Stimulated activated CD4-positive, alpha-beta T cell treated with anti-CD3 and anti-CD28 coated beads, Interleukin-12 subunit alpha, Interleukin-12 subunit beta, amount 100 ng/mL, for 4 hours (primary cell): ENCODE results near the gene STIP1.

Source experiments
- DNase-seq: peaks from one replicate; pipeline ENCODE4 v3.0.0-alpha.2; 2020

The STIP1 gene

GRCh38 chr11:64203421-64204079 lies 17.6 kb downstream of the STIP1 start:
- DNase-seq = no peak

- no peak for DNase-seq
These were observed 18.1 kb downstream of the STIP1 start for GRCh38 chr11:64204080-64204440.

DNA sequence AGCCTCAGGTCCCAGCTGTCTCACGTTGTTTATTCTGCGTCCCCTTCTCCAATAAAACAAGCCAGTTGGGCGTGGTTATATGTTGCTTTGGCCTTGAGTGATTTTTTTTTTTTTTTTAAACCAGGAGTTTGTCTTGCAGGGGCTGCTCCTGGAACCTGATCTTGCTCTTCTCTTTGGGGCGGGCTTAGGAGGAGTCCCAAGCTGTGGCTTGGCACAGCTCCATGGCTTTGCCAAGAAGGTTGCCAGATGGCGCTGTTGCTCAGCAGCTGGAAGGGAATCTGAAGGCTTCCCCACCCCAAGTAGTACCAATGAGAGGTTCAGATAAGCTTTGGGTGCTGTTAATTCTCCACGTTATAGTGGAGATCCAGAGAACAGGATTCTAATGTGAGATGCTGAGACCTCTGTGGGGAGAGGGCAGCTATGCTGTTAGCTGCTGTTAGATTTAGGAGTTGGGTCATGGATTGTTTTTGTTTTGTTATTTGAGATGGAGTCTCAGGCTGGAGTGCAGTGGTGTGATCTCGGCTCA lies 18.6 kb downstream of the STIP1 start:
- peak; percentile 68 for DNase-seq

GRCh38 chr11:64206457-64207255 lies 20.7 kb downstream of the STIP1 start, which contains the start of gene FERMT3:
Gene FERMT3 (plus strand): TSS chr11:64206721. CDS start chr11:64207365, 644 bp downstream.
- DNase-seq = peak; percentile 77

DNA sequence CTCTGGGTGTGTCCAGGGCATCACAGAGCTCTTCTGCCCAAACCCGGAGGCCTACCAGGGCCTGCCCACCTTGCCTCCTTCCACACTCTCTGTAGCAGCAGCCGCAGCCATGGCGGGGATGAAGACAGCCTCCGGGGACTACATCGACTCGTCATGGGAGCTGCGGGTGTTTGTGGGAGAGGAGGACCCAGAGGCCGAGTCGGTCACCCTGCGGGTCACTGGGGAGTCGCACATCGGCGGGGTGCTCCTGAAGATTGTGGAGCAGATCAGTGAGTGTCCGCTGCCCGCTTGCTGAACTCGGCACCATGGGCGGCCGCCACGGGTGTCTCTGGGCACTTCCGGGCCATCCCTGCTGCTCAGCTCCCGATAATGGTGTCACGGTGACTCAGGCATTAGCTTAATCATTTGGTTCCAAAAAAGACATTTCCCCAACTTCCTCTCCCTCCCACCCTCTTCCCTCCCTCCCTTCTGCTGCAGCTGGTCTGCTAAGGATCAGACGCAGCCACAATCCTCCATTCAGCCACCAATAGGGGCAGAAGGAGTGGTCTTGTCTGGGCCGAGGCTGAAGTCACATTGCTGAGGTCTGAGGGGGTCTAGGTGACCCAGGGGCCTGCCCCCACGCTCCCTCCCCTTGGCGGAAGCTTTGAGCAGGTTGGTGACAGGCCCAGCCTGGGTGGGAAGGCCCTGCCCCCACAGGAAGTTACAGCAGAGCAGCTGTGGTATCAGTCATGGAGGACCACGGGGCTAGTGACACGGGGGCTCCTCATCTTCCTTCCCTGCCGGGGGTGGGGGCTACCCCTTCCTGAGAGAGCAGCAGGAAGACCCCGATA lies 21.5 kb downstream of the STIP1 start:
- peak; percentile 76 for DNase-seq

DNA sequence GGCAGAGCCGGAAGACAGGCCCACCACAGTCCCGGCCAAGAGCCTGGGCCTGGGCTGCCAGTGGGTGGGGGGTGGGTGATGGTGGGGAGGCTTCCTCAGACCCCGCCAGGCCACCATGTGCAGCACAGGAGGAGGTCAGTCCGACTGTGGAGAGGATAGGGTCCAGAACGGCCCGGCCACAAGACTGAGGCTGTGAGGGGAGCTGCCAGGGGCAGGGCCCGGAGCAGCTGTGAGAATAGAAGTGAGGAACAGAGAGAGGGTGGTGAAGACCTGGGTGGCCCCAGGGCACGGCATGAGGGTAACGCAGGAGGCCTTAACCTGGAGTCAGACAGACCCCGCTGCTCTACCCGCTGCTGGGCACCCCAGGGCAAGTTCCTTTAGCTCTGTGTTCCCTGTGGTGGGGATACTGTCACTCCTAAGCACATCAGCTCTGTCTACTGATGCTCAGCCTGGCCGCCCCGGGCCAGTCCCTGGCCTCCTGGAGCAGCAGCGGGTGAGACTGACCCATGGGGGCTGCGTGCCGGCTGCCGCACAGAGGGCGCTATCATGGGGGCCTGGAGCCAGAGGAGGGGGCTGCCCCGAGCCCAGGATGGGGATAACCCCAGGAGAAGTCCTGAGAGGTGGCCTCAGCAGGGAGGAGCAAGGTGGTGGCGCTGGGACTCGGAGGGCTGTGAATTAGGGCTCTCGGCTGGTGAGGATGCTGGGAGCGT lies 22.3 kb downstream of the STIP1 start:
- DNase-seq = no peak

GRCh38 chr11:64208796-64209562 lies 23.0 kb downstream of the STIP1 start:
- DNase-seq = no peak

DNA sequence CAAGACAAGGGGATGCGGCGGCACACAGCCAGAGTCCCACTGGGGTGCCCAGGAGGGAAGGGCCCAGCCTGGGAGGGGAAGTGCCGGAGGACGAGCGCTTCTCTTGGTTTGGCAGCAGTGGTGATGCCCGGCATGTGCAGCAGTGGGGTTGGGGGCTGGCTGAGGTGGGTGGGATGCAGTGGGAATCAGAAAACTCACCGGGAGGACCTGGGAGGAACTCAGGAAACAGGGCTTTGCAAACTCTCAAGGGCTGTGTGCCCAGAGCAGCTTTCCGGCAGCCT lies 23.5 kb downstream of the STIP1 start:
- DNase-seq = no peak

- no peak for DNase-seq
These were observed 24.5 kb downstream of the STIP1 start for GRCh38 chr11:64210301-64211020.

DNA sequence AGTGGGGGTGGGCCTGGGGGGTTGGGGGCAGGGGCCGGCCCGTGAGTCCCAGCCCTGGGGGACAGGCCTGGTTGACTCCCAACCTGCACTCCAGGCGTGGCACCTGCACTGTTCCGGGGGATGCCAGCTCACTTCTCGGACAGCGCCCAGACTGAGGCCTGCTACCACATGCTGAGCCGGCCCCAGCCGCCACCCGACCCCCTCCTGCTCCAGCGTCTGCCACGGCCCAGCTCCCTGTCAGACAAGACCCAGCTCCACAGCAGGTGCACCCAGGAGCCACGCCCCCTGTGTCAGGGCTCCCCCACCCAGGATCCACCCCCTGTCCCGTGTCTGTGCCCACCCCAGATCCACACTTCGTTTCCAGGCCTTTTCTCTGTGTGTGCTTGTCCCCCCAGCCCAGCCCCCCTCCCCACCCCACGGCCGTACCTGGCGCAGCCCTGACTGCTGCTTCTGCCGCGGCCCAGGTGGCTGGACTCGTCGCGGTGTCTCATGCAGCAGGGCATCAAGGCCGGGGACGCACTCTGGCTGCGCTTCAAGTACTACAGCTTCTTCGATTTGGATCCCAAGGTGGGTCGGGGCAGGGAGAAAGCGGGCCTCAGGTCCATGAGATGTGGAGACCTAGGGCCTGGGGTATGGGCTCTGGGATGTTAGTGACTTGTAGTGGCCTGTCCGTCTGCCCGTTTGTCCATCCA lies 25.4 kb downstream of the STIP1 start:
- DNase-seq = no peak

DNA sequence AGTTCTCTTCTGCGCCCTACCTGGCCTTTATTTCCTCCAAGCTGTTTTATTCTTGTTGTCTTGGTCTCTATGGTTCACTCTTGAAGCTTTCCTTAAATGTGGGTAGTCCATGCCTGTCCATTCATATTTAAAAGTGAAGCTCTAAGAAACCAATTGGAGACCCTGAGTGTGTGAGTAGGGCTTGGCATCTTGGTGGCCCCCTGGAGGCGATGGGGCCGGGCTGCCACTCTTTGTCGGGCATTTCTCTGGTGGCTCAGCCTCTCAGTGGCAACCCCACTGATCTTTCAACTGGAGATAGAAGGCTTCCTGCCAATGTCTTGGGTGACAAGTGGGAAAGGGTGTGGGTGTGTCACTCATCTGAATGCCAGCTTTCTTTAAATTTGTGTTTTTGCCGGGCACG lies 30.9 kb downstream of the STIP1 start:
- DNase-seq = no peak

- DNase-seq = no peak
These were observed 32.8 kb downstream of the STIP1 start for GRCh38 chr11:64218628-64219353.

DNA sequence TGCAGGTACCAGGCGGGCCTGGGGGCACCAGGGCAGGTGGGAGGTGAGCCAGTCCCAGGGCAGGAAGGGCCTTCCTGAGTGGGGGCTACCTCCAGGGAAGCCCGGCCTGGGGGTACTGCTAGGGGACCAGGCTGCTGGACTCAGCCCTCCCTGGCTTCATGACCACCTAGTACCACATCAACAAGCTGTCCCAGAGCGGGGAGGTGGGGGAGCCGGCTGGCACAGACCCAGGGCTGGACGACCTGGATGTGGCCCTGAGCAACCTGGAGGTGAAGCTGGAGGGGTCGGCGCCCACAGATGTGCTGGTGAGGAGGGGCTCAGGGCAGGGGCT lies 33.3 kb downstream of the STIP1 start:
- no peak for DNase-seq

DNA sequence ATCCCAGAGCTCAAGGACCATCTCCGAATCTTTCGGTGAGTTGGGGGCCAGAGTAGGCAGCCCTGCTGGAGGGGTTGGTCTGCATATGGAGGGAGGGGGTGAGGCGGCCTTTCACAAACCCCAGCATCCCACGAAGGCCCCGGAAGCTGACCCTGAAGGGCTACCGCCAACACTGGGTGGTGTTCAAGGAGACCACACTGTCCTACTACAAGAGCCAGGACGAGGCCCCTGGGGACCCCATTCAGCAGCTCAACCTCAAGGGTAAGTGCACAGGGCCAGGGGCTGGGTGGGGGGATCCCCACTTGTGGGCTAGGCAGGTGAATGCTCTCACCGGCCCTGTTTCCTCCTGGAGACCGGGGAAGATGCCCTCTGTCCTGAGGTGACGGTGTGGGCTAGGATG lies 33.8 kb downstream of the STIP1 start:
- no peak for DNase-seq

GRCh38 chr11:64220271-64220670 lies 34.3 kb downstream of the STIP1 start:
- no peak for DNase-seq

- DNase-seq = no peak
These were observed 34.8 kb downstream of the STIP1 start for GRCh38 chr11:64220798-64221197.

DNA sequence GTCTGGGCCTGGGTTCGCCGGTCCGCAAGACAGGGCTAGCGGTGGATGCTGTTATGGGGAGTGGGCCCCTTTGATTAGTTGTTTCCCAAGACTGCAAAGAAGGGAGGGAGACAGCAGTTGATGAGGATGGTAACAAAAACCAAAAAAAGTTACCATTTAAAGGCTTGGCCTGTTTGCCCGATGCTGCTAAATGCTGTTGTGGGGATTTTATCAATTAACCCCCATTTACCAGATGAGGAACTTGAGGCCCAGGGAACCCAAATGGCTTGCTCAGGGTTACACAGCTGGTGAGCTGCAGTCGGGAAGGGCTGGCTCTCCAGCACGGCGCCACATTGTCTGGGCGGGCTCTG lies 36.7 kb downstream of the STIP1 start:
- no peak for DNase-seq

GRCh38 chr11:64223001-64223651 lies 37.2 kb downstream of the STIP1 start:
- DNase-seq = no peak

DNA sequence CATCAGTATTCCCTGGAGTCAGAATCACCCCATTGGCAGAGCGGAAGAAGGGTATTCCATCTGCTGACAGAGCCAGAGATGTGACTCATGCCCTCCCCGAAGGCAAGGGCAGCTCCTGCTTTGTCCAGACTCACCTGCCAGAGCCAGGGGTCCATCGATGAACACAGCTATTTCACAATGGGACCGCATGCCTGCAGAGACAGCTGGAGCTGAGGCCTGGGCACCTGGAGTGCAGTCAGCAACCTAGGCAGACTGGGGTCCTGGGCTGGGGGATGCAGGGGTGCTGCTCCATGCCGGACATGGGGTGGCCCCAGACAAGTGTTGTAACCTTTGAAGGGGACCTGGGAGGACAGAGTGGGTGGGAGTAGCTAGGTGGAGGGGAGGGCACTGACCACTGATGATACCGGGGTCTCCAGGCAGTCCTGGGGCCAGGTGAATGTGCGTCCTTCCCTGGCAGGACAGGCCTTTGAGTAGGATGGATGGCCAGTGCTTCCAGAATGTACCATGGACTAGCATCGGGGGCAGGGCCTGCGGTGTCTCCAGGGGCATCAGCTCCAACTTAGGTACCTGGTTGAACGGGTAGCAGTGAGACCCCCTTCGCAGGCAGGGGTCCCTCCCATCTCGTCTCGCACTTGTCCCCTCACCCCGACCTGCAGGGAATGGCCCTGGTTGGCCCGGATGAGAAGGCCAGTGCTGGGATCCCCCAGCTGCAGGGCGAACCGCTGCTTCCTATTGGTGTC lies 38.4 kb downstream of the STIP1 start:
- DNase-seq = no peak
